Mesodermal cell (in vitro differentiated cells): Measurements from ENCODE around the gene FBN2.

Experiments used
- H3K27ac ChIP-seq: 2 replicates; pipeline ENCODE4 v1.7.0; 2013; ENCODE audit warnings: mild to moderate bottlenecking, low read depth, low read length, moderate library complexity; ENCODE audit not compliant: severe bottlenecking
- H3K36me3 ChIP-seq: 2 replicates; pipeline ENCODE4 v1.7.1; 2013; ENCODE audit warnings: mild to moderate bottlenecking, low read length, moderate library complexity; ENCODE audit not compliant: control insufficient read depth, insufficient read depth
- H3K4me1 ChIP-seq: one replicate; pipeline ENCODE4 v1.7.1; 2013; ENCODE audit warnings: mild to moderate bottlenecking, low read length; ENCODE audit not compliant: insufficient read depth, control insufficient read depth, poor library complexity, severe bottlenecking
- H3K4me3 ChIP-seq: 2 replicates; pipeline ENCODE4 v1.7.0; 2013; ENCODE audit warnings: low read length, control low read depth, mild to moderate bottlenecking; ENCODE audit not compliant: insufficient read depth, poor library complexity, severe bottlenecking; ENCODE audit errors: extremely low read depth
- H3K9me3 ChIP-seq: 2 replicates; pipeline ENCODE4 v1.7.1; 2013; ENCODE audit warnings: mild to moderate bottlenecking, low read length, moderate library complexity; ENCODE audit not compliant: control insufficient read depth
- WGBS, 2 experiments: methylation state at CpG; one replicate each; pipeline ENCODE4 v1.1.5; 2013; ENCODE audit warnings: missing lambda C conversion rate in 2 of 2; ENCODE audit not compliant: insufficient coverage in 2 of 2; 5-methylcytosine and 5-hydroxymethylcytosine counted together

Gene FBN2

GRCh38 chr5:128258372-128258771 lies 279.7 kb downstream of the FBN2 start:
- Histone ChIP-seq H3K4me1 (no peaks in the 10 kb centered on the region), H3K4me3 (no peak overlapping the region), H3K9me3 (no peaks in the 10 kb centered on the region), H3K27ac (no peak overlapping the region), H3K36me3 (peaks cover 75% of the 10 kb centered on the region)
- 97 to 98% methylated on average over 6 of the region's 6 CpGs for WGBS, 2 experiments

- H3K36me3 ChIP-seq: peaks cover 62% of the 10 kb centered on the region
- WGBS, 2 experiments: no CpG with 5 or more reads among the region's 2 CpGs
- no peaks in the 10 kb centered on the region for H3K4me1 ChIP-seq
- H3K4me3 ChIP-seq: no peak overlapping the region
- no peak overlapping the region for H3K27ac ChIP-seq
- H3K9me3 ChIP-seq: no peaks in the 10 kb centered on the region
These were observed 281.0 kb downstream of the FBN2 start for GRCh38 chr5:128257076-128257475.

- Histone ChIP-seq H3K4me3 (no peak overlapping the region), H3K27ac (no peak overlapping the region), H3K9me3 (no peaks in the 10 kb centered on the region), H3K36me3 (peaks cover 39% of the 10 kb centered on the region), H3K4me1 (no peaks in the 10 kb centered on the region)
- WGBS, 2 experiments: no CpG with 5 or more reads among the region's 1 CpG
These were observed 283.3 kb downstream of the FBN2 start for GRCh38 chr5:128254789-128255188.

- no peak overlapping the region for H3K27ac ChIP-seq
- 96 to 98% methylated on average over 6 to 7 of the region's 7 CpGs for WGBS, 2 experiments
These were observed 284.2 kb downstream of the FBN2 start for GRCh38 chr5:128253880-128254279.

GRCh38 chr5:128253161-128253560 lies 284.9 kb downstream of the FBN2 start:
- Histone ChIP-seq H3K4me3 (no peak overlapping the region), H3K9me3 (no peaks in the 10 kb centered on the region), H3K4me1 (no peaks in the 10 kb centered on the region), H3K36me3 (peaks cover 23% of the 10 kb centered on the region), H3K27ac (no peak overlapping the region)
- 98% methylated on average over 3 to 5 of the region's 5 CpGs for WGBS, 2 experiments

More at GRCh38 chr5:128253880-128254279, 284.2 kb downstream of the FBN2 start:
- Histone ChIP-seq H3K4me1 (no peaks in the 10 kb centered on the region), H3K4me3 (no peak overlapping the region), H3K9me3 (no peaks in the 10 kb centered on the region), H3K36me3 (peaks cover 30% of the 10 kb centered on the region)

- H3K4me3 ChIP-seq: no peak overlapping the region
- no peaks in the 10 kb centered on the region for H3K9me3 ChIP-seq
- no peaks in the 10 kb centered on the region for H3K4me1 ChIP-seq
- H3K27ac ChIP-seq: no peak overlapping the region
- peaks cover 19% of the 10 kb centered on the region for H3K36me3 ChIP-seq
- 60 to 100% methylated on average over 1 of the region's 2 CpGs for WGBS, 2 experiments
These were observed 285.3 kb downstream of the FBN2 start for GRCh38 chr5:128252756-128253155.

GRCh38 chr5:128252196-128252595 lies 285.8 kb downstream of the FBN2 start:
- Histone ChIP-seq H3K27ac (no peak overlapping the region), H3K36me3 (peaks cover 14% of the 10 kb centered on the region), H3K9me3 (no peaks in the 10 kb centered on the region), H3K4me1 (no peaks in the 10 kb centered on the region), H3K4me3 (no peak overlapping the region)
- WGBS, 2 experiments: 71 to 93% methylated on average over 1 of the region's 1 CpG

GRCh38 chr5:128245974-128246373 lies 292.1 kb downstream of the FBN2 start:
- WGBS, 2 experiments: 80 to 92% methylated on average over 2 to 4 of the region's 4 CpGs
- no peaks in the 10 kb centered on the region for H3K9me3 ChIP-seq
- no peak overlapping the region for H3K4me3 ChIP-seq
- no peaks in the 10 kb centered on the region for H3K36me3 ChIP-seq
- H3K4me1 ChIP-seq: no peaks in the 10 kb centered on the region
- no peak overlapping the region for H3K27ac ChIP-seq

GRCh38 chr5:128243958-128244582 lies 294.0 kb downstream of the FBN2 start:
- Histone ChIP-seq H3K36me3 (no peaks in the 10 kb centered on the region), H3K9me3 (no peaks in the 10 kb centered on the region), H3K4me1 (no peaks in the 10 kb centered on the region), H3K4me3 (no peak overlapping the region), H3K27ac (no peak overlapping the region)
- WGBS, 2 experiments: 90 to 94% methylated on average over 2 of the region's 3 CpGs

- H3K4me1 ChIP-seq: no peaks in the 10 kb centered on the region
- no CpG with 5 or more reads among the region's 2 CpGs for WGBS, 2 experiments
These were observed 296.9 kb downstream of the FBN2 start for GRCh38 chr5:128241051-128241695.

GRCh38 chr5:128237546-128237945 lies 300.5 kb downstream of the FBN2 start:
- H3K9me3 ChIP-seq: no peaks in the 10 kb centered on the region
- no peak overlapping the region for H3K4me3 ChIP-seq
- H3K4me1 ChIP-seq: no peaks in the 10 kb centered on the region
- no peaks in the 10 kb centered on the region for H3K36me3 ChIP-seq
- H3K27ac ChIP-seq: no peak overlapping the region
- 92 to 97% methylated on average over 3 to 7 of the region's 8 CpGs for WGBS, 2 experiments

More at GRCh38 chr5:128241051-128241695, 296.9 kb downstream of the FBN2 start:
- Histone ChIP-seq H3K4me3 (no peak overlapping the region), H3K9me3 (no peaks in the 10 kb centered on the region), H3K27ac (no peak overlapping the region), H3K36me3 (no peaks in the 10 kb centered on the region)
